GM23338 (cell line): Measurements from ENCODE around the gene DIP2C.
A peak's percentile ranks its signal among the peaks of the same experiment; 100 is the strongest.

ENCODE experiments used
- CREB1 ChIP-seq: fragments of 250-450 bp; sonication (Bioruptor Pico); IDR thresholded peaks from 2 replicates; pipeline ENCODE4 v1.5.0; 2020; ENCODE audit warnings: low read depth, mild to moderate bottlenecking, moderate library complexity
- CTCF ChIP-seq, 2 experiments: fragments of 200-600 bp in 1 of 2; sonication (generic) in 1 of 2; conservative IDR thresholded peaks; 2 replicates each; pipeline versions ENCODE4 v1.5.1 to v1.6.1; 2016 to 2017; ENCODE audit warnings: antibody characterized with exemption in 2 of 2, low read depth in 2 of 2, mild to moderate bottlenecking in 2 of 2, moderate library complexity in 1 of 2
- ETS1 ChIP-seq: IDR thresholded peaks from 2 replicates; pipeline ENCODE4 v1.6.1; 2016; ENCODE audit warnings: antibody characterized with exemption
- EZH2 ChIP-seq: fragments of 200-600 bp; sonication (generic); IDR thresholded peaks from one replicate; pipeline ENCODE4 v1.8.0; 2017; ENCODE audit warnings: antibody characterized with exemption, mild to moderate bottlenecking, low read depth; ENCODE audit not compliant: unreplicated experiment
- EZH2phosphoT487 ChIP-seq: fragments of 200-600 bp; sonication (generic); IDR thresholded peaks from one replicate; pipeline ENCODE4 v1.8.1; 2018; ENCODE audit warnings: antibody characterized with exemption; ENCODE audit not compliant: unreplicated experiment
- JUNB ChIP-seq: IDR thresholded peaks from one replicate; pipeline ENCODE4 v1.6.1; 2016; ENCODE audit warnings: antibody characterized with exemption; ENCODE audit not compliant: unreplicated experiment
- POLR2AphosphoS5 ChIP-seq: IDR thresholded peaks from 2 replicates; pipeline ENCODE4 v1.6.1; 2016; ENCODE audit warnings: antibody characterized with exemption, low read depth
- REST ChIP-seq: IDR thresholded peaks from one replicate; pipeline ENCODE4 v1.6.1; 2018; ENCODE audit warnings: antibody characterized with exemption; ENCODE audit not compliant: unreplicated experiment
- ZNF331 ChIP-seq: fragments of 250-450 bp; sonication (Bioruptor Pico); IDR thresholded peaks from 2 replicates; pipeline ENCODE4 v1.5.0; 2020; ENCODE audit warnings: low read depth, mild to moderate bottlenecking, moderate library complexity
- ZNF462 ChIP-seq: fragments of 250-450 bp; sonication (Bioruptor Pico); IDR thresholded peaks from 2 replicates; pipeline ENCODE4 v1.5.0; 2020; ENCODE audit warnings: mild to moderate bottlenecking, moderate library complexity

- TF ChIP-seq CTCF (conservative IDR thresholded peaks at IDR 0.05; ENCODE audit: low read depth in 2 of 2) (peak; percentile 9 to 16; a peak in 1 of 4 replicates), ZNF462 (CRISPR knock-in tag) (no peak), ZNF331 (CRISPR knock-in tag) (no peak), EZH2 (no peak), EZH2phosphoT487 (no peak), REST (no peak), JUNB (no peak), POLR2AphosphoS5 (no peak), CREB1 (CRISPR knock-in tag) (no peak), ETS1 (no peak)
Measured at GRCh38 chr10:488081-488932, 201.2 kb downstream of the DIP2C start.
